Stimulated activated CD4-positive, alpha-beta T cell treated with anti-CD3 and anti-CD28 coated beads, Interleukin-15, amount 100 ng/mL, for 48 hours (primary cell): Measurements from ENCODE around the gene ZNF157.
A peak's percentile ranks its signal among the peaks of the same experiment; 100 is the strongest.
"Not testable (repeated sequence)": the region's sequence is repeated elsewhere in the genome, so short reads cannot be mapped to it uniquely, and the experiment has no call there.

Source experiments
- DNase-seq, 2 donors: peaks; one replicate each; pipeline ENCODE4 v3.0.0-alpha.2; 2020; ENCODE audit warnings: low read depth in 2 of 2

ZNF157 gene

GRCh38 chrX:47370278-47370677 lies at the start of gene ZNF157:
Gene ZNF157 (plus strand): TSS chrX:47370578. CDS start chrX:47370669, 91 bp downstream.
- DNase-seq = no peak

GRCh38 chrX:47321386-47321785 lies 49.0 kb upstream of the ZNF157 start:
- DNase-seq = no peak

- DNase-seq = no peak
Observed at GRCh38 chrX:47321823-47322371, 48.5 kb upstream of the ZNF157 start.

GRCh38 chrX:47327902-47328301 lies 42.5 kb upstream of the ZNF157 start:
- no peak for DNase-seq

GRCh38 chrX:47332729-47333128 lies 37.6 kb upstream of the ZNF157 start:
- DNase-seq = not testable (repeated sequence)

- DNase-seq = no peak
Observed at GRCh38 chrX:47351706-47352105, 18.7 kb upstream of the ZNF157 start.

GRCh38 chrX:47358387-47359065 lies 11.9 kb upstream of the ZNF157 start:
- no peak for DNase-seq

GRCh38 chrX:47360423-47361179 lies 9.8 kb upstream of the ZNF157 start:
- DNase-seq = no peak

GRCh38 chrX:47361538-47362511 lies 8.6 kb upstream of the ZNF157 start:
- no peak for DNase-seq

GRCh38 chrX:47366041-47366722 lies 4.2 kb upstream of the ZNF157 start:
- DNase-seq = peak; percentile 44 to 50

- DNase-seq = no peak
Observed at GRCh38 chrX:47373198-47373597, 2.8 kb downstream of the ZNF157 start.

GRCh38 chrX:47380268-47380667 lies 9.9 kb downstream of the ZNF157 start:
- DNase-seq = peak; percentile 21 to 31

- DNase-seq = not testable (repeated sequence)
Observed at GRCh38 chrX:47380837-47381236, 10.5 kb downstream of the ZNF157 start.

GRCh38 chrX:47384502-47384901 lies 14.1 kb downstream of the ZNF157 start:
- peak; percentile 30 to 60 for DNase-seq

- DNase-seq = no peak
Observed at GRCh38 chrX:47390780-47391179, 20.4 kb downstream of the ZNF157 start.

- DNase-seq = no peak
Observed at GRCh38 chrX:47413179-47413594, 42.8 kb downstream of the ZNF157 start.

GRCh38 chrX:47420265-47420664 lies 49.9 kb downstream of the ZNF157 start:
- no peak for DNase-seq

GRCh38 chrX:47420962-47421361 lies 50.6 kb downstream of the ZNF157 start:
- DNase-seq = no peak

GRCh38 chrX:47422444-47422843 lies 52.1 kb downstream of the ZNF157 start:
- DNase-seq = no peak

- no peak for DNase-seq
Observed at GRCh38 chrX:47430925-47431324, 60.5 kb downstream of the ZNF157 start.

- no peak for DNase-seq
Observed at GRCh38 chrX:47446431-47446830, 76.1 kb downstream of the ZNF157 start.
